ENCODE measurements around the gene SCYGR2.
"Not testable (repeated sequence)": the region's sequence is repeated elsewhere in the genome, so short reads cannot be mapped to it uniquely, and the experiment has no call there.

SCYGR2 gene

GRCh38 chr2:227598835-227599503 lies at the start of gene SCYGR2:
Gene SCYGR2, plus strand, starts transcription at chr2:227598893. Its CDS starts 0 bp downstream, at chr2:227598893.
- not testable (repeated sequence) for DNase-seq

GRCh38 chr2:227551836-227552235 lies 46.9 kb upstream of the SCYGR2 start:
- no peak for DNase-seq

GRCh38 chr2:227562581-227562980 lies 36.1 kb upstream of the SCYGR2 start:
- DNase-seq = no peak

- no peak for DNase-seq
These were observed 33.6 kb upstream of the SCYGR2 start for GRCh38 chr2:227565080-227565479.

- no peak for DNase-seq
These were observed 32.7 kb upstream of the SCYGR2 start for GRCh38 chr2:227566012-227566411.

- DNase-seq = no peak
These were observed 29.9 kb upstream of the SCYGR2 start for GRCh38 chr2:227568852-227569169.

GRCh38 chr2:227570615-227571014 lies 28.1 kb upstream of the SCYGR2 start:
- no peak for DNase-seq

GRCh38 chr2:227576110-227576509 lies 22.6 kb upstream of the SCYGR2 start:
- no peak for DNase-seq

GRCh38 chr2:227576812-227577211 lies 21.9 kb upstream of the SCYGR2 start:
- DNase-seq = no peak

- no peak for DNase-seq
These were observed 21.1 kb upstream of the SCYGR2 start for GRCh38 chr2:227577555-227577954.

- DNase-seq = no peak
These were observed 20.1 kb upstream of the SCYGR2 start for GRCh38 chr2:227578642-227579041.

- DNase-seq = no peak
These were observed 18.9 kb upstream of the SCYGR2 start for GRCh38 chr2:227579791-227580190.

- no peak for DNase-seq
These were observed 16.3 kb upstream of the SCYGR2 start for GRCh38 chr2:227582369-227582768.

- DNase-seq = no peak
These were observed 5.9 kb upstream of the SCYGR2 start for GRCh38 chr2:227592694-227593387.

GRCh38 chr2:227595797-227596196 lies 2.9 kb upstream of the SCYGR2 start:
- DNase-seq = no peak

GRCh38 chr2:227597036-227597435 lies 1.7 kb upstream of the SCYGR2 start:
- DNase-seq = no peak

- DNase-seq = no peak
These were observed 695 bp upstream of the SCYGR2 start for GRCh38 chr2:227597998-227598397.

- no peak for DNase-seq
These were observed 3.7 kb downstream of the SCYGR2 start for GRCh38 chr2:227602358-227602757.

- DNase-seq = no peak
These were observed 7.8 kb downstream of the SCYGR2 start for GRCh38 chr2:227606476-227606875.

GRCh38 chr2:227607941-227608340 lies 9.2 kb downstream of the SCYGR2 start:
- DNase-seq = no peak

- DNase-seq = no peak
These were observed 10.1 kb downstream of the SCYGR2 start for GRCh38 chr2:227608561-227609338.

- DNase-seq = no peak
These were observed 11.4 kb downstream of the SCYGR2 start for GRCh38 chr2:227610123-227610522.

- DNase-seq = no peak
These were observed 14.0 kb downstream of the SCYGR2 start for GRCh38 chr2:227612546-227613271.
